HG02798 (cell line): ENCODE measurements around the gene ZNF516.
A peak's percentile ranks its signal among the peaks of the same experiment; 100 is the strongest.
"Not testable (repeated sequence)": the region's sequence is repeated elsewhere in the genome, so short reads cannot be mapped to it uniquely, and the experiment has no call there.

ENCODE experiments used
- ATAC-seq: cut with Tn5 transposase; IDR thresholded peaks from one replicate; pipeline ENCODE4 v1.9.1; 2021; ENCODE audit warnings: mild to moderate bottlenecking; ENCODE audit not compliant: unreplicated experiment, poor library complexity

ZNF516 gene

GRCh38 chr18:76495006-76495370 lies at the start of gene ZNF516:
ZNF516 (minus strand) TSS chr18:76495242; CDS start chr18:76443054, 52,188 bp downstream.
- peak; percentile 14 for ATAC-seq

GRCh38 chr18:76538846-76539245 lies 43.8 kb upstream of the ZNF516 start:
- no peak for ATAC-seq

- ATAC-seq, result no peak
These were observed 42.6 kb upstream of the ZNF516 start for GRCh38 chr18:76537621-76538020.

- not testable (repeated sequence) for ATAC-seq
These were observed 41.6 kb upstream of the ZNF516 start for GRCh38 chr18:76536593-76536992.

GRCh38 chr18:76532875-76533274 lies 37.8 kb upstream of the ZNF516 start:
- no peak for ATAC-seq

GRCh38 chr18:76530846-76531245 lies 35.8 kb upstream of the ZNF516 start:
- no peak for ATAC-seq

GRCh38 chr18:76530391-76530790 lies 35.3 kb upstream of the ZNF516 start:
- ATAC-seq, result no peak

GRCh38 chr18:76529433-76529811 lies 34.4 kb upstream of the ZNF516 start:
- no peak for ATAC-seq

GRCh38 chr18:76528477-76529432 lies 33.7 kb upstream of the ZNF516 start:
- ATAC-seq, result no peak

- no peak for ATAC-seq
These were observed 30.9 kb upstream of the ZNF516 start for GRCh38 chr18:76525911-76526310.

GRCh38 chr18:76524900-76525698 lies 30.1 kb upstream of the ZNF516 start:
- no peak for ATAC-seq

- ATAC-seq, result no peak
These were observed 29.4 kb upstream of the ZNF516 start for GRCh38 chr18:76524477-76524876.

- ATAC-seq, result no peak
These were observed 27.5 kb upstream of the ZNF516 start for GRCh38 chr18:76522551-76522950.

- no peak for ATAC-seq
These were observed 27.1 kb upstream of the ZNF516 start for GRCh38 chr18:76522122-76522503.

- no peak for ATAC-seq
These were observed 26.5 kb upstream of the ZNF516 start for GRCh38 chr18:76521417-76522121.

GRCh38 chr18:76518860-76519538 lies 24.0 kb upstream of the ZNF516 start:
- no peak for ATAC-seq

GRCh38 chr18:76518123-76518859 lies 23.2 kb upstream of the ZNF516 start:
- ATAC-seq, result peak; percentile 35

GRCh38 chr18:76515576-76515975 lies 20.5 kb upstream of the ZNF516 start:
- ATAC-seq, result no peak

- no peak for ATAC-seq
These were observed 19.5 kb upstream of the ZNF516 start for GRCh38 chr18:76514573-76514972.
